22Rv1 (cell line): Measurements from ENCODE around the gene PROM1.

ENCODE experiments used
- ZFX ChIP-seq: fragments of 450-650 bp; IDR thresholded peaks from 2 replicates; pipeline ENCODE4 v1.6.1; 2017; ENCODE audit warnings: antibody characterized with exemption, borderline replicate concordance
- TF ChIP-seq, protein P1 (sequence below): fragments of 450-650 bp; IDR thresholded peaks from 2 replicates; pipeline ENCODE4 v1.5.1; 2017; ENCODE audit warnings: mild to moderate bottlenecking

- TF ChIP-seq, protein P1, sequence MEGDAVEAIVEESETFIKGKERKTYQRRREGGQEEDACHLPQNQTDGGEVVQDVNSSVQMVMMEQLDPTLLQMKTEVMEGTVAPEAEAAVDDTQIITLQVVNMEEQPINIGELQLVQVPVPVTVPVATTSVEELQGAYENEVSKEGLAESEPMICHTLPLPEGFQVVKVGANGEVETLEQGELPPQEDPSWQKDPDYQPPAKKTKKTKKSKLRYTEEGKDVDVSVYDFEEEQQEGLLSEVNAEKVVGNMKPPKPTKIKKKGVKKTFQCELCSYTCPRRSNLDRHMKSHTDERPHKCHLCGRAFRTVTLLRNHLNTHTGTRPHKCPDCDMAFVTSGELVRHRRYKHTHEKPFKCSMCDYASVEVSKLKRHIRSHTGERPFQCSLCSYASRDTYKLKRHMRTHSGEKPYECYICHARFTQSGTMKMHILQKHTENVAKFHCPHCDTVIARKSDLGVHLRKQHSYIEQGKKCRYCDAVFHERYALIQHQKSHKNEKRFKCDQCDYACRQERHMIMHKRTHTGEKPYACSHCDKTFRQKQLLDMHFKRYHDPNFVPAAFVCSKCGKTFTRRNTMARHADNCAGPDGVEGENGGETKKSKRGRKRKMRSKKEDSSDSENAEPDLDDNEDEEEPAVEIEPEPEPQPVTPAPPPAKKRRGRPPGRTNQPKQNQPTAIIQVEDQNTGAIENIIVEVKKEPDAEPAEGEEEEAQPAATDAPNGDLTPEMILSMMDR: no peak
- TF ChIP-seq ZFX: no peak
Observed at GRCh38 chr4:16018061-16018676, 65.7 kb downstream of the PROM1 start.
